GM12878 (cell line): ENCODE measurements around the gene SLC2A9. TPM values are rescaled to one million over a fixed set of nuclear protein-coding genes. Genes with fewer than 3 reads are reported as not detected.
A peak's percentile ranks its signal among the peaks of the same experiment; 100 is the strongest.

ENCODE experiments used
- ATAC-seq: fragments of 200-7000 bp; cut with Tn5 transposase; 3 replicates; pipeline ENCODE4 v1.9.1; 2020; ENCODE audit warnings: mild to moderate bottlenecking, moderate library complexity
- BruUV-seq: library from RNA; stranded (reverse); fragments of 400-500 nt; replicated peaks from 2 replicates; lab custom pipeline; 2021; lab: Mats Ljungman, UMichigan
- CTCF ChIA-PET: fragments of 300-600 bp; sonication (Branson Sonifier 250); formaldehyde crosslinking; extraction: SDS; loops from one replicate; lab custom pipeline; 2021; ENCODE audit warnings: inconsistent platforms; lab: Yijun Ruan, JAX
- POLR2A ChIA-PET: fragments of 350-600 bp; formaldehyde crosslinking; extraction: SDS; loops from one replicate; lab custom pipeline; 2021; ENCODE audit warnings: inconsistent platforms; lab: Charles Lee
- RAD21 ChIA-PET: fragments of 300-600 bp; sonication (Branson Sonifier 250); formaldehyde crosslinking; loops from one replicate; lab custom pipeline; 2023; ENCODE audit warnings: antibody characterized with exemption; ENCODE audit not compliant: unreplicated experiment; lab: Charles Lee
- SMC1A ChIA-PET: fragments of 300-600 bp; sonication (Branson Sonifier 250); formaldehyde crosslinking; loops from one replicate; lab custom pipeline; 2023; ENCODE audit not compliant: unreplicated experiment, uncharacterized antibody; lab: Charles Lee
- DNase-seq: peaks from one replicate; pipeline ENCODE4 v3.0.0-alpha.2; 2011; ENCODE audit warnings: low read depth, low spot score
- FAIRE-seq: peaks from 3 replicates; lab custom pipeline; 2011; peaks lifted over from hg19 to GRCh38; lab: Jason Lieb, UNC
- H2AFZ ChIP-seq: 2 replicates; pipeline ENCODE4 v1.6.0; 2011; ENCODE audit warnings: low read depth, low read length, control low read depth; ENCODE audit not compliant: control insufficient read depth
- H3K27ac ChIP-seq: 2 replicates; pipeline ENCODE4 v1.5.1; 2011; ENCODE audit warnings: control low read depth; ENCODE audit not compliant: control insufficient read depth, insufficient read depth
- H3K27me3 ChIP-seq, 2 experiments: replicated peaks in 1 of 2; 2 replicates each; pipeline versions ENCODE4 v1.6.0 to v1.6.1; 2011; ENCODE audit warnings: low read length in 1 of 2; ENCODE audit not compliant: control insufficient read depth in 2 of 2, insufficient read depth in 2 of 2
- H3K36me3 ChIP-seq, 2 experiments: 2 replicates each; pipeline ENCODE4 v1.5.1; 2011; ENCODE audit warnings: low read length in 1 of 2; ENCODE audit not compliant: control insufficient read depth in 2 of 2, insufficient read depth in 2 of 2
- H3K4me1 ChIP-seq: 2 replicates; pipeline ENCODE4 v1.6.1; 2011; ENCODE audit warnings: mild to moderate bottlenecking, low read length, moderate library complexity, mixed read lengths; ENCODE audit not compliant: control insufficient read depth, insufficient read depth
- H3K4me2 ChIP-seq: 2 replicates; pipeline ENCODE4 v1.6.0; 2011; ENCODE audit warnings: control low read depth; ENCODE audit not compliant: control insufficient read depth, insufficient read depth
- H3K4me3 ChIP-seq: fragments of 200-600 bp; sonication (generic); 2 replicates; pipeline ENCODE4 v1.5.1; 2016
- H3K79me2 ChIP-seq: 2 replicates; pipeline ENCODE4 v1.6.0; 2011; ENCODE audit warnings: low read length; ENCODE audit not compliant: control insufficient read depth, insufficient read depth
- H3K9ac ChIP-seq: 2 replicates; pipeline ENCODE4 v1.8.0; 2011; ENCODE audit warnings: low read length, control low read depth, mixed read lengths; ENCODE audit not compliant: control insufficient read depth, insufficient read depth
- H3K9me3 ChIP-seq: replicated peaks from 3 replicates; pipeline ENCODE4 v1.5.1; 2011; ENCODE audit warnings: mild to moderate bottlenecking, low read length; ENCODE audit not compliant: control insufficient read depth, insufficient read depth
- H4K20me1 ChIP-seq: 2 replicates; pipeline ENCODE4 v1.6.0; 2011; ENCODE audit not compliant: control insufficient read depth, insufficient read depth
- BHLHE40 ChIP-seq, 2 experiments: fragments of 450-650 bp in 1 of 2; IDR thresholded peaks; 2 replicates each; pipeline ENCODE4 v1.6.1; 2011 to 2017; ENCODE audit warnings: low read depth in 2 of 2, borderline replicate concordance in 1 of 2, improper control_type of control experiment in 1 of 2, low read length in 1 of 2, mild to moderate bottlenecking in 1 of 2
- EED ChIP-seq: sonication (generic); IDR thresholded peaks from 2 replicates; pipeline ENCODE4 v1.6.1; 2016; ENCODE audit warnings: antibody characterized with exemption, low read depth
- FOS ChIP-seq: IDR thresholded peaks from 3 replicates; pipeline ENCODE4 v1.6.1; 2011; ENCODE audit warnings: borderline replicate concordance; ENCODE audit not compliant: insufficient read length; ENCODE audit errors: extremely low read depth
- NFYA ChIP-seq: IDR thresholded peaks from 2 replicates; pipeline ENCODE4 v1.6.1; 2011; ENCODE audit warnings: low read depth, mild to moderate bottlenecking, low read length, improper control_type of control experiment, borderline replicate concordance
- SMAD1 ChIP-seq: fragments of 450-650 bp; IDR thresholded peaks from 2 replicates; pipeline ENCODE4 v1.6.1; 2018; ENCODE audit warnings: mild to moderate bottlenecking, low read depth; ENCODE audit not compliant: partially characterized antibody
- SMC3 ChIP-seq: IDR thresholded peaks from 2 replicates; pipeline ENCODE4 v1.6.1; 2011; ENCODE audit warnings: low read length, improper control_type of control experiment, borderline replicate concordance
- WGBS: methylation state at CpG from one replicate; pipeline ENCODE4 v1.1.6; 2016; ENCODE audit warnings: low lambda C conversion rate; ENCODE audit not compliant: insufficient replicate concordance, insufficient coverage; ENCODE audit errors: missing lambda C conversion rate; 5-methylcytosine and 5-hydroxymethylcytosine counted together
- in situ Hi-C: fragments of 300-500 bp; cut with MboI; formaldehyde crosslinking; loops from 9 replicates; pipeline ENCODE4 v1.14.3; 2018; ENCODE audit warnings: mixed read lengths
- intact Hi-C: fragments of 100-400 bp; cut with micrococcal nuclease; formaldehyde crosslinking; loops from one replicate; pipeline ENCODE4 v1.14.2; 2022; ENCODE audit not compliant: unreplicated experiment
- polyA plus RNA-seq, 11 experiments: library from polyadenylated mRNA; depleted of rRNA in 4 of 11; unstranded in 6 of 11; stranded (reverse) in 5 of 11; fragments of >200 nt; fragmentation: Nextera tagmentation in 4 of 11; fragmentation: Illumina TruSeq in 1 of 11; extraction: Ambion mirVana in 4 of 11; extraction: Trizol in 1 of 11; gene quantifications; 1 replicate in 1 of 11; 2 replicates in 10 of 11; pipeline versions ENCODE4 v1.2.1 to v1.2.3, GENCODE V29; 2011 to 2016; ENCODE audit warnings: inconsistent platforms in 2 of 11, missing spikeins in 2 of 11, low read depth in 1 of 11
- total RNA-seq, 4 experiments: library from RNA; depleted of rRNA in 3 of 4; stranded (reverse); fragments of >200 nt in 3 of 4; fragmentation: Illumina TruSeq in 1 of 4; extraction: Trizol in 1 of 4; gene quantifications; 2 replicates each; pipeline versions ENCODE4 v1.2.1 to v1.2.3, GENCODE V29; 2013 to 2021
- TF ChIP-seq, protein P1 (sequence below), 3 experiments: IDR thresholded peaks in 2 of 3; conservative IDR thresholded peaks in 1 of 3; 2 replicates each; pipeline ENCODE4 v1.5.1; 2011; ENCODE audit warnings: low read depth in 3 of 3, low read length in 3 of 3, mild to moderate bottlenecking in 3 of 3, control low read depth in 2 of 3, moderate library complexity in 2 of 3, inconsistent platforms in 1 of 3, mixed read lengths in 1 of 3; ENCODE audit not compliant: control insufficient read depth in 2 of 3, insufficient read depth in 1 of 3; ENCODE audit errors: extremely low read depth in 1 of 3
- TF ChIP-seq, protein P2 (sequence below): fragments of 450-650 bp; IDR thresholded peaks from 2 replicates; pipeline ENCODE4 v1.6.1; 2017; ENCODE audit warnings: mild to moderate bottlenecking, moderate library complexity
- TF ChIP-seq, protein P3 (sequence below): fragments of 450-650 bp; IDR thresholded peaks from 2 replicates; pipeline ENCODE4 v1.6.1; 2018; ENCODE audit warnings: mild to moderate bottlenecking, low read depth, moderate library complexity; ENCODE audit not compliant: partially characterized antibody

The SLC2A9 gene
- total and polyA plus RNA-seq, 10 of the 15 experiments (the other 5 are each of a cell fraction or from before 2014, with no cell fraction given): 0.28 to 2.8 (median 1.2) TPM

DNA sequence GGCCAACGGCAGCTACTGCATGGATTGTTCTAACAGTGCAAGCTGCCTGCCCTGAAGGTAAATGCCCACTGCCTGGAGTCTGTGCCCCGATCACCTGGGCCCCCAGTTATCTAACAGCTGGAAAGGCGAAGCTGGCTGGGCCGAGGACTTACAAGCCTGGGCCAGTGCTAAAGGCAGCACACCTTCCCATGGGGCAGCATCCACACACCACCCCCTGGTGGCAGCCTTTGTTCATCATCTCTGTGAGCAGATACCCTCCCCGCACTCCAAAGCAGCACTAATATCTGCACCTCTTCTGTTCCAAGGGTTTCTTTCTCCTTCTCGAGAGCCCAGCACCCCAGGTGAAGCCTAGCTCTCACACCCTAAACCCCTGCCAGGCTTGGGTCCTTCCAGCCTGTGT, 7.6 kb downstream of the SLC2A9 start:
- Histone ChIP-seq H3K27me3 (no peaks in the 10 kb centered on the region), H4K20me1 (no peaks in the 10 kb centered on the region), H3K4me1 (peaks cover 8% of the 10 kb centered on the region; the same call in 1 of the 2 replicates), H3K36me3 (no peaks in the 10 kb centered on the region), H3K79me2 (no peaks in the 10 kb centered on the region), H3K9ac (no peak overlapping the region), H3K4me3 (no peak overlapping the region), H3K27ac (no peak overlapping the region), H3K4me2 (no peak overlapping the region), H3K9me3 (no peaks in the 10 kb centered on the region), H2AFZ (peak overlapping the region; percentile 50; the same call in 1 of the 2 replicates)
- ChIA-PET CTCF (interaction anchor here (0.6 to 11.6 kb wide), 49 partner anchors 9 to 390 kb away, joined by 3 to 325 read pairs (median 10); no protein-coding TSS in a partner anchor), RAD21 (interaction anchor here (0.9 to 6.1 kb wide), 36 partner anchors 8 to 518 kb away, joined by 3 to 185 read pairs (median 6); partner anchors contain the start of gene WDR1), SMC1A (interaction anchor here (0.6 to 6.9 kb wide), 47 partner anchors 9 to 568 kb away, joined by 3 to 159 read pairs (median 6); no protein-coding TSS in a partner anchor), POLR2A (interaction anchor here (0.6 to 1.0 kb wide), 3 partner anchors 37 to 50 kb away, joined by 3 to 4 read pairs (median 3); no protein-coding TSS in a partner anchor)
- peak; percentile 86 for ATAC-seq
- DNase-seq: no peak
- intact Hi-C loops (loop anchor here (2.0 kb wide), 1 partner anchor 115 kb away; no protein-coding TSS in a partner anchor), in situ Hi-C loops (loop anchor here (10.0 kb wide), 1 partner anchor 319 kb away; no protein-coding TSS in a partner anchor)
- no TSS peak for BruUV-seq
- FAIRE-seq: peak; percentile 13
- 37% methylated on average over 6 of the region's 6 CpGs for WGBS
- peak; percentile 86 for TF ChIP-seq SMC3
- no peak for TF ChIP-seq BHLHE40 (IDR thresholded peaks at IDR 0.05; ENCODE audit: borderline replicate concordance in 1 of 2, low read depth in 2 of 2, low read length in 1 of 2)
- no peak for TF ChIP-seq EED
- TF ChIP-seq SMAD1: no peak
- TF ChIP-seq, protein P1, sequence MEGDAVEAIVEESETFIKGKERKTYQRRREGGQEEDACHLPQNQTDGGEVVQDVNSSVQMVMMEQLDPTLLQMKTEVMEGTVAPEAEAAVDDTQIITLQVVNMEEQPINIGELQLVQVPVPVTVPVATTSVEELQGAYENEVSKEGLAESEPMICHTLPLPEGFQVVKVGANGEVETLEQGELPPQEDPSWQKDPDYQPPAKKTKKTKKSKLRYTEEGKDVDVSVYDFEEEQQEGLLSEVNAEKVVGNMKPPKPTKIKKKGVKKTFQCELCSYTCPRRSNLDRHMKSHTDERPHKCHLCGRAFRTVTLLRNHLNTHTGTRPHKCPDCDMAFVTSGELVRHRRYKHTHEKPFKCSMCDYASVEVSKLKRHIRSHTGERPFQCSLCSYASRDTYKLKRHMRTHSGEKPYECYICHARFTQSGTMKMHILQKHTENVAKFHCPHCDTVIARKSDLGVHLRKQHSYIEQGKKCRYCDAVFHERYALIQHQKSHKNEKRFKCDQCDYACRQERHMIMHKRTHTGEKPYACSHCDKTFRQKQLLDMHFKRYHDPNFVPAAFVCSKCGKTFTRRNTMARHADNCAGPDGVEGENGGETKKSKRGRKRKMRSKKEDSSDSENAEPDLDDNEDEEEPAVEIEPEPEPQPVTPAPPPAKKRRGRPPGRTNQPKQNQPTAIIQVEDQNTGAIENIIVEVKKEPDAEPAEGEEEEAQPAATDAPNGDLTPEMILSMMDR (IDR thresholded peaks at IDR 0.05 in 2 of 3, conservative IDR thresholded peaks at IDR 0.05 in 1 of 3; ENCODE audit: control insufficient read depth in 2 of 3, extremely low read depth in 1 of 3, insufficient read depth in 1 of 3, low read depth in 3 of 3, low read length in 3 of 3): peak; percentile 72 to 78 (median 76)
- no peak for TF ChIP-seq NFYA
- TF ChIP-seq, protein P2, sequence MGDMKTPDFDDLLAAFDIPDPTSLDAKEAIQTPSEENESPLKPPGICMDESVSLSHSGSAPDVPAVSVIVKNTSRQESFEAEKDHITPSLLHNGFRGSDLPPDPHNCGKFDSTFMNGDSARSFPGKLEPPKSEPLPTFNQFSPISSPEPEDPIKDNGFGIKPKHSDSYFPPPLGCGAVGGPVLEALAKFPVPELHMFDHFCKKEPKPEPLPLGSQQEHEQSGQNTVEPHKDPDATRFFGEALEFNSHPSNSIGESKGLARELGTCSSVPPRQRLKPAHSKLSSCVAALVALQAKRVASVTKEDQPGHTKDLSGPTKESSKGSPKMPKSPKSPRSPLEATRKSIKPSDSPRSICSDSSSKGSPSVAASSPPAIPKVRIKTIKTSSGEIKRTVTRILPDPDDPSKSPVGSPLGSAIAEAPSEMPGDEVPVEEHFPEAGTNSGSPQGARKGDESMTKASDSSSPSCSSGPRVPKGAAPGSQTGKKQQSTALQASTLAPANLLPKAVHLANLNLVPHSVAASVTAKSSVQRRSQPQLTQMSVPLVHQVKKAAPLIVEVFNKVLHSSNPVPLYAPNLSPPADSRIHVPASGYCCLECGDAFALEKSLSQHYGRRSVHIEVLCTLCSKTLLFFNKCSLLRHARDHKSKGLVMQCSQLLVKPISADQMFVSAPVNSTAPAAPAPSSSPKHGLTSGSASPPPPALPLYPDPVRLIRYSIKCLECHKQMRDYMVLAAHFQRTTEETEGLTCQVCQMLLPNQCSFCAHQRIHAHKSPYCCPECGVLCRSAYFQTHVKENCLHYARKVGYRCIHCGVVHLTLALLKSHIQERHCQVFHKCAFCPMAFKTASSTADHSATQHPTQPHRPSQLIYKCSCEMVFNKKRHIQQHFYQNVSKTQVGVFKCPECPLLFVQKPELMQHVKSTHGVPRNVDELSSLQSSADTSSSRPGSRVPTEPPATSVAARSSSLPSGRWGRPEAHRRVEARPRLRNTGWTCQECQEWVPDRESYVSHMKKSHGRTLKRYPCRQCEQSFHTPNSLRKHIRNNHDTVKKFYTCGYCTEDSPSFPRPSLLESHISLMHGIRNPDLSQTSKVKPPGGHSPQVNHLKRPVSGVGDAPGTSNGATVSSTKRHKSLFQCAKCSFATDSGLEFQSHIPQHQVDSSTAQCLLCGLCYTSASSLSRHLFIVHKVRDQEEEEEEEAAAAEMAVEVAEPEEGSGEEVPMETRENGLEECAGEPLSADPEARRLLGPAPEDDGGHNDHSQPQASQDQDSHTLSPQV: no peak
- TF ChIP-seq FOS: no peak
- TF ChIP-seq, protein P3, sequence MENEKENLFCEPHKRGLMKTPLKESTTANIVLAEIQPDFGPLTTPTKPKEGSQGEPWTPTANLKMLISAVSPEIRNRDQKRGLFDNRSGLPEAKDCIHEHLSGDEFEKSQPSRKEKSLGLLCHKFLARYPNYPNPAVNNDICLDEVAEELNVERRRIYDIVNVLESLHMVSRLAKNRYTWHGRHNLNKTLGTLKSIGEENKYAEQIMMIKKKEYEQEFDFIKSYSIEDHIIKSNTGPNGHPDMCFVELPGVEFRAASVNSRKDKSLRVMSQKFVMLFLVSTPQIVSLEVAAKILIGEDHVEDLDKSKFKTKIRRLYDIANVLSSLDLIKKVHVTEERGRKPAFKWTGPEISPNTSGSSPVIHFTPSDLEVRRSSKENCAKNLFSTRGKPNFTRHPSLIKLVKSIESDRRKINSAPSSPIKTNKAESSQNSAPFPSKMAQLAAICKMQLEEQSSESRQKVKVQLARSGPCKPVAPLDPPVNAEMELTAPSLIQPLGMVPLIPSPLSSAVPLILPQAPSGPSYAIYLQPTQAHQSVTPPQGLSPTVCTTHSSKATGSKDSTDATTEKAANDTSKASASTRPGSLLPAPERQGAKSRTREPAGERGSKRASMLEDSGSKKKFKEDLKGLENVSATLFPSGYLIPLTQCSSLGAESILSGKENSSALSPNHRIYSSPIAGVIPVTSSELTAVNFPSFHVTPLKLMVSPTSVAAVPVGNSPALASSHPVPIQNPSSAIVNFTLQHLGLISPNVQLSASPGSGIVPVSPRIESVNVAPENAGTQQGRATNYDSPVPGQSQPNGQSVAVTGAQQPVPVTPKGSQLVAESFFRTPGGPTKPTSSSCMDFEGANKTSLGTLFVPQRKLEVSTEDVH: no peak
